Fibroblast of mammary gland (primary cell): ENCODE measurements around the gene ABHD16A.

Source experiments
- DNase-seq: peaks from one replicate; pipeline ENCODE4 v3.0.0-alpha.2; 2010; ENCODE audit warnings: low read depth
- H3K4me3 ChIP-seq: 2 replicates; pipeline ENCODE4 v1.5.1; 2011; ENCODE audit warnings: low read depth, mild to moderate bottlenecking, low read length, moderate library complexity; ENCODE audit not compliant: control insufficient read depth
- CTCF ChIP-seq: conservative IDR thresholded peaks from 2 replicates; pipeline ENCODE4 v1.5.1; 2011; ENCODE audit warnings: low read depth, low read length, inconsistent platforms; ENCODE audit not compliant: control insufficient read depth, insufficient read depth

ABHD16A gene

GRCh38 chr6:31664790-31665500 is 38.2 kb downstream of the ABHD16A start, which contains the start of gene GPANK1:
Gene GPANK1, minus strand, starts transcription at chr6:31664997. Its CDS starts 519 bp downstream, at chr6:31664478.
- peak; percentile 95 for DNase-seq
- H3K4me3 ChIP-seq, result peak within 1 kb of the TSS; percentile 93
- no peak for TF ChIP-seq CTCF

GRCh38 chr6:31663961-31664789 is 38.9 kb downstream of the ABHD16A start:
- DNase-seq, result peak; percentile 86
- peak overlapping the region; percentile 93 for H3K4me3 ChIP-seq
- no peak for TF ChIP-seq CTCF

GRCh38 chr6:31663126-31663960 is 39.8 kb downstream of the ABHD16A start:
- peak overlapping the region; percentile 93 for H3K4me3 ChIP-seq
- peak; percentile 69 for DNase-seq

GRCh38 chr6:31662124-31662723 is 40.9 kb downstream of the ABHD16A start:
- H3K4me3 ChIP-seq, result no peak overlapping the region
- no peak for TF ChIP-seq CTCF

More at GRCh38 chr6:31663126-31663960, 39.8 kb downstream of the ABHD16A start:
- no peak for TF ChIP-seq CTCF

GRCh38 chr6:31661262-31662123 is 41.6 kb downstream of the ABHD16A start:
- DNase-seq, result no peak
- H3K4me3 ChIP-seq, result peak overlapping the region; percentile 89
- TF ChIP-seq CTCF, result no peak

More at GRCh38 chr6:31662124-31662723, 40.9 kb downstream of the ABHD16A start:
- no peak for DNase-seq
